ENCODE data around the gene UBE4A.
A peak's percentile ranks its signal among the peaks of the same experiment; 100 is the strongest.

Gene UBE4A

DNA sequence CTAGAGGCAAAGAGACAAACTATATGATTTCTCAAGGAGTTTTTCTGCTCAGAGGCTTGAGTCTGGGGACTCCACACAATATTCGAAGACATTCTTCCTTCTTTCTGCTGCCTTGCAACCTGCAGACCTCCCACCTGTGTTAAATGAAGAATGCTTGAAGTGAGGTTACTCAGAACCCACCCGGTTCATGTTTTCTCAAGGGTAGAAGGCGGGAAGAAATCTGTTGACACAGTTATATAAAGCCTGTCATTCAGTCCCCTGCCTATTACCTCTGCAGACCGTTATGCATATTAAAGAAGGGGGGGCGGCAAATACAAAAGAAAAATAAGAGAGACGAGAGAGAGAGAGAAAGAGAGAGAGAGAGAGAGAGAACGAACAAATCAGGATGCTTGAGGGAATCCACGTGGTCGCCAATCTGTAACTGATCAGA is 74.7 kb downstream of the UBE4A start:
- H3K9me3 ChIP-seq (ENCODE audit: insufficient read depth, low read depth, low read length) = no peaks in the 10 kb centered on the region
- peak overlapping the region; percentile 98; the same call in 1 of the 2 replicates for H3K9ac ChIP-seq (ENCODE audit: low read depth, low read length)
- peak overlapping the region; percentile 93 for H3K4me3 ChIP-seq (ENCODE audit: low read length)
- peaks cover under 1% of the 10 kb centered on the region; the same call in 1 of the 2 replicates for H3K4me1 ChIP-seq (ENCODE audit: insufficient read depth, low read length)
- peaks cover 2% of the 10 kb centered on the region; the same call in 1 of the 2 replicates for H3K36me3 ChIP-seq (ENCODE audit: insufficient read depth, low read depth, low read length)
- H3K27me3 ChIP-seq (ENCODE audit: insufficient read depth, low read length) = 0 out of 2 replicates have a peak, but pooled peaks cover 7% of the 10 kb centered on the region
- no peak overlapping the region for H3K27ac ChIP-seq (ENCODE audit: low read length)

DNA sequence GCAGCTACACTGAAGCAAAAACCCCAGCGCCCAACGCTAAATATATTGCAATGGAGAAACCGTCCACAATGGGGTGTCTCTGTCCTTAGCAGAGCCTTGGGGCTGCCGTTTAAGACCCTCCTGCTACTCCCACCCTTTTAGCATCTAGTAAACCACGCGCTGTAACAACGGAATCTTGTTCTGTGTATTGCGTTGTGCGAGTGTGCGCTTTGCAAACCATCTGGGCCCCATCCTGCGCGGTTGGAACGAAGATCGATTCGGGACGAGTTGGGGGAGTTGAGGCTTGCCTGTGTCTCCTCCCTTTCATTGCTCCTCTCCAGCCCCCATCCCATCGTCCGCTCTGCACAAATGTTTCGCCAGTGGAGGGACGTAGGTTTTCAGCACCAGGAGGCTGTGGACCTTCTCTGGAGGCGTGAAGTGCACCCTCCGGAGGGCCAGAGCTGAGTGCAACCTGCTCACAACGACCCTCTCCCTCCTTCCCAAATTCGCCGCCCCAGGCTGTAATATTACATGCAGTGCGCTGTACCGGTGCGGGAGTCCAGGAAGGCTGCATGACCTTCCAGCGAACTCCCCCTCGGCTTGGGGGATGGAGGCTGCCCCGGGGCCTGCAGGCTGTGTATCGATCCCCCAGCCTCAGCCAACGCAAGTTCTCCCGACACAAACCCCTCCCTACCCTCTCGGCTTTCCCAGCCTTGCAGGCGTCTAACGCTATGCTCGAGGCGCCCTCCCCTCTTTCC is 75.3 kb downstream of the UBE4A start:
- H3K4me3 ChIP-seq (ENCODE audit: low read length) = peak overlapping the region; percentile 93
- H3K9me3 ChIP-seq (ENCODE audit: insufficient read depth, low read depth, low read length) = no peaks in the 10 kb centered on the region
- H3K9ac ChIP-seq (ENCODE audit: low read depth, low read length) = peak overlapping the region; percentile 98; the same call in 1 of the 2 replicates
- H3K27me3 ChIP-seq (ENCODE audit: insufficient read depth, low read length) = 0 out of 2 replicates have a peak, but pooled peaks cover 7% of the 10 kb centered on the region
- H3K27ac ChIP-seq (ENCODE audit: low read length) = peak overlapping the region; percentile 94
- H3K36me3 ChIP-seq (ENCODE audit: insufficient read depth, low read depth, low read length) = peaks cover 7% of the 10 kb centered on the region; the same call in 1 of the 2 replicates
- H3K4me1 ChIP-seq (ENCODE audit: insufficient read depth, low read length) = peaks cover 6% of the 10 kb centered on the region; the same call in 1 of the 2 replicates

DNA sequence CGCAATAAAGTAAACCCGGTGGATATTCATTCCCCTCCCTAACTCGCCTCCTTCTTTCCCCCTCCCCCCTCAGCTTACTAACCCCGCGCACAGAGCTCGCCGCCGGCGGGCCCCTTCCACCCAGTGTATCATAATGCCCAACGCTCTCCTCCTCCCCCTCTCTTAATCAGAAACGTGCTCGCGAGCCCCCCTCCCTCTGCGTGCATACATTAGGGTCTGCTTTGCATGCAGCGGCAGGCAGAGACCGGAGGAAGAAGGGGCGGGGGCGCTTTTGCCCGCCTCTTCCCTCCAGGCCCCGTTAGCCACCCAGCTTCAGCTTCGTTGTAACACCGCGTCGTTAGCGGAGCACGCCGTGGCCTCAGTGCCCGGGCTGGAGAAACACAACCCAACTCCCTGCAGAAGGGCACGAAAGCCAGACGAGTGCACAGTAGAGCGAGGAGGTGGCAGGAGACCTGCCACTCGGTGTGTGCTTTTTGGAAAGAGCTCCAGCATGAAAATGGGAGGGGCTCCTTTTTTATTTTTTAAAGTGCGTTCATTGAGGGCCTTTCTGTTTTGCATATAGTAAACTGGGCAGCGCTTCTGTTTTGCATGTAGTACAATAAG is 76.0 kb downstream of the UBE4A start:
- peaks cover 14% of the 10 kb centered on the region; the same call in 1 of the 2 replicates for H3K36me3 ChIP-seq (ENCODE audit: insufficient read depth, low read depth, low read length)
- peaks cover 13% of the 10 kb centered on the region; the same call in 1 of the 2 replicates for H3K4me1 ChIP-seq (ENCODE audit: insufficient read depth, low read length)
- no peaks in the 10 kb centered on the region for H3K9me3 ChIP-seq (ENCODE audit: insufficient read depth, low read depth, low read length)
- 0 out of 2 replicates have a peak, but pooled peaks cover 7% of the 10 kb centered on the region for H3K27me3 ChIP-seq (ENCODE audit: insufficient read depth, low read length)
- H3K27ac ChIP-seq (ENCODE audit: low read length) = peak overlapping the region; percentile 94
- peak overlapping the region; percentile 98 for H3K9ac ChIP-seq (ENCODE audit: low read depth, low read length)
- peak overlapping the region; percentile 93 for H3K4me3 ChIP-seq (ENCODE audit: low read length)

DNA sequence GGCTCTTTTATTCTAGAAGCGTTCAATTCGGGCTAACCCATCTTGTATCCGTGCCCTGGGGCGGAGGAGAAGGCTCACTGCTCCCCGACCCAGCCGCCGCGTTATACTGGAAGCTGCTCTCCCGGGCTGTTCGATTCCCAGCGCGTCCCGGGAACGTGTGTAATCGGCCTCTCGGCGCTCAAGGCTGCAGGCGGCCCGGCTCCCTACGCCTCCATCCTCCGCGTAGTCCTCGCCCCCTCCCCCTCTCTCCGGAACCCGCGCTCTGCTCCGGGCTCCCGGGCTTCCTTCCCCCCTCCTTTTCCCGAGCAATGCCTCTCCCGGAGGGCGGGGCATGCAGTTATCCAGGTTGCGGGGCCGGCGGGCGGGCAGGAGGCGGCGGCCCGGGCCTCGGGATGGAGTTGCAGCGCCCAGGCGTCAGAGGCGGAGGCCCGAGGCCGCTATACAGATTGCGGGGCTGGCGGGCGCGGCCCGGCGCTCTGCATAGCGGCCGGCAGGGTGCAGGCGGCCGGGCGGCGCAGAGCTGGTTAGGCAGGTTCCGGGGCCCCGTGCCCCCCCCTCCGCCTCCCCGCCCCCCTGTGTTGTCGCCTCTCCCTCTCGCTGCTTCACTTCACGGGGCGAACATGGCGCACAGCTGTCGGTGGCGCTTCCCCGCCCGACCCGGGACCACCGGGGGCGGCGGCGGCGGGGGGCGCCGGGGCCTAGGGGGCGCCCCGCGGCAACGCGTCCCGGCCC is 76.7 kb downstream of the UBE4A start, which contains the start of gene KMT2A:
KMT2A (plus strand) TSS at position 600 of the 732 bp plus-strand sequence; CDS start at position 621, 21 bp downstream.
- H3K4me1 ChIP-seq (ENCODE audit: insufficient read depth, low read length) = peaks cover 13% of the 10 kb centered on the region; the same call in 1 of the 2 replicates
- 0 out of 2 replicates have a peak, but pooled peaks cover 7% of the 10 kb centered on the region for H3K27me3 ChIP-seq (ENCODE audit: insufficient read depth, low read length)
- no peaks in the 10 kb centered on the region for H3K9me3 ChIP-seq (ENCODE audit: insufficient read depth, low read depth, low read length)
- H3K36me3 ChIP-seq (ENCODE audit: insufficient read depth, low read depth, low read length) = peaks cover 21% of the 10 kb centered on the region; the same call in 1 of the 2 replicates
- H3K4me3 ChIP-seq (ENCODE audit: low read length) = peak within 1 kb of the TSS; percentile 93
- peak within 1 kb of the TSS; percentile 94 for H3K27ac ChIP-seq (ENCODE audit: low read length)
- peak within 1 kb of the TSS; percentile 98 for H3K9ac ChIP-seq (ENCODE audit: low read depth, low read length)

DNA sequence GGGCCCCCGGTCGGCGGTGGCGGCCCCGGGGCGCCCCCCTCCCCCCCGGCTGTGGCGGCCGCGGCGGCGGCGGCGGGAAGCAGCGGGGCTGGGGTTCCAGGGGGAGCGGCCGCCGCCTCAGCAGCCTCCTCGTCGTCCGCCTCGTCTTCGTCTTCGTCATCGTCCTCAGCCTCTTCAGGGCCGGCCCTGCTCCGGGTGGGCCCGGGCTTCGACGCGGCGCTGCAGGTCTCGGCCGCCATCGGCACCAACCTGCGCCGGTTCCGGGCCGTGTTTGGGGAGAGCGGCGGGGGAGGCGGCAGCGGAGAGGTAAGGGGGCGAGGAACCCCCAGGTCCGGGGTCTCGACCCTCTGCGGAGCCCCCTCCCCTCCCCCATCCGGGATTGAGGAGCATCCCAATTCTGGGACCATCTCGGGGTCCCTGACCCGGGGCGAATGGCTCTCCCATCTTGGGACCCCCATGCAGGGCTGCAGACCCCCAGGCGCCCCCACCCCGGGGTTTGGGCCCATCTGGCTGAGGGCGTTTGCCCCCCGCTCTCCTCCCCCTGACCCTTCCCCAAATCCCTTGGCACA is 77.3 kb downstream of the UBE4A start:
- peak overlapping the region; percentile 93 for H3K4me3 ChIP-seq (ENCODE audit: low read length)
- peaks cover 26% of the 10 kb centered on the region; the same call in 1 of the 2 replicates for H3K36me3 ChIP-seq (ENCODE audit: insufficient read depth, low read depth, low read length)
- H3K9me3 ChIP-seq (ENCODE audit: insufficient read depth, low read depth, low read length) = no peaks in the 10 kb centered on the region
- H3K27ac ChIP-seq (ENCODE audit: low read length) = no peak overlapping the region
- H3K27me3 ChIP-seq (ENCODE audit: insufficient read depth, low read length) = 0 out of 2 replicates have a peak, but pooled peaks cover 7% of the 10 kb centered on the region
- H3K4me1 ChIP-seq (ENCODE audit: insufficient read depth, low read length) = peaks cover 20% of the 10 kb centered on the region
- peak overlapping the region; percentile 89; the same call in 1 of the 2 replicates for H3K9ac ChIP-seq (ENCODE audit: low read depth, low read length)

DNA sequence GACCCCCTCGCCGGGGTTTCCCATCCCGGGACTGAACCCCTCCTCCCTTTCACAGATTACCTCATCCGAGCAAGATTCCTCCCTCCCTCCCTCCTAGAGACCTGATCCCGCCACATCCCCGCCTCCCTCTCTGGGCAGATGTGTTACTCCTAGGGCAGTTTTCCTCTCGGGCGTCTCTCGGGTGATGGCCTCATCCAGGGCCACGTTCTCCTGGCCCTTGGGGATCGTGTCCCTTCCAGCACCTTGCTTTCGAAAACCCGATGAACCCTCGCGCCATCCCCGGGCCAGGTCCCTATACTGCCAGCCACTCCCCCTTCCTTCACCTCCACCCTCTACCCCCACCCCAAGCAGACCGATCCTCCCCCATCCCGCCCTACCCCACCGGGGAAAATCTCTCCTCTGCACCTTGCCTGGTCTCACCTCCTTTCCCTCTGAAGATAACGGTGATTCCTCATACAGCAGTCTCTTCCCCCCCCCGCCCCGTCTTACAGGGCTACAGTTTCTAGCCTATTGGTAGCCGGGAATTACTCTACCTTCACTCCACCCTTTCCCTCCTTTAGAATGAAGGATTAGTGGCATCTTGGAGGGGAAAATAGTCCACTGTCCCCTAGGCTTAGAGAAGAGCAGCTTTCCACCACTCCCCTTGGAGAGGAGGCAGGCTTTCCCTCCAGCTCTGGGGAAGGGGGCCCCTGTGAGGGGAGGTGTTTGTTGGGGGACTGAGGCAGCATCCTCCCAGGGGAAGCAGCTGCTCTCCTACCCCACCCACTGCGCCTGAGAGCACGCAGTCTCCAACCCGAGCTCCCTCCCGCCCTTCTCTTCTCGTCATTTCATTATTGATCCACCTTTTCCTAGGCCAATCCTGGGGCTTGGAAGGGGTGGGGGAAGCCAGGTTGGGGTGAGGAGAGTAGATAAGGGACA is 78.1 kb downstream of the UBE4A start:
- Histone ChIP-seq H3K4me3 (ENCODE audit: low read length) (peak overlapping the region; percentile 93), H3K9ac (ENCODE audit: low read depth, low read length) (peak overlapping the region; percentile 89; the same call in 1 of the 2 replicates), H3K4me1 (ENCODE audit: insufficient read depth, low read length) (peaks cover 27% of the 10 kb centered on the region), H3K27me3 (ENCODE audit: insufficient read depth, low read length) (0 out of 2 replicates have a peak, but pooled peaks cover 7% of the 10 kb centered on the region), H3K36me3 (ENCODE audit: insufficient read depth, low read depth, low read length) (peaks cover 27% of the 10 kb centered on the region; the same call in 1 of the 2 replicates), H3K27ac (ENCODE audit: low read length) (no peak overlapping the region), H3K9me3 (ENCODE audit: insufficient read depth, low read depth, low read length) (no peaks in the 10 kb centered on the region)

DNA sequence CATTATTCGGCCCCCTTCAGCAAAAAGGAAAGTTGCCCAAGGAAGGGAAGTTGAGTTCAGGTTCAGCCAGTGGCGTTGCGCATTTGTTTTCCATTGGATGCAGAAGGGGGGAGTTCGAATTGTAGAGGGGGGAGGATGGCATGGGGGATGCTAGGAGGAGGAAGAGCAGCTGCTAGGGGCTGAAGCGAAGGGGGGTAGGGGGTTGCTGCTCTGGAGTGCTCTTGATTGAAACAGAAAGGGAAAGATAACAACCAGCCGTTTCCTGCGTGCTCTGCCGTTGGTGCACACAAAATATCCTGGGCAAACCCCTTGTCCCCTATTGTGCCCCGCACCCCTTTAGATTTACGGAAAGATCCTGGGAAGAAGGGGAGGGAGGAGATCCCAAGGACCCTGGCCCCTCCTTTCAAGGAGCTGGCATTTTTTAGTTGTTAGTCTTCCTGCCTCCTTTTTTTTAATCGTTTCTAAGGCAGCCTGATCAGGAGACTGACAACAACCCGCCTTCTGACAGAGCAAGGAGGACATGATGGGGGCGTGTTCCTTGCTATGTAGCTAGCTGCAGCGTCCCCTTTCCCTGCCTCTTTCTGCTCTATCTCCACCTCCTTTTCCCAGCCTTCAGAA is 79.0 kb downstream of the UBE4A start:
- Histone ChIP-seq H3K27ac (ENCODE audit: low read length) (no peak overlapping the region), H3K27me3 (ENCODE audit: insufficient read depth, low read length) (0 out of 2 replicates have a peak, but pooled peaks cover 7% of the 10 kb centered on the region), H3K4me3 (ENCODE audit: low read length) (peak overlapping the region; percentile 93), H3K9me3 (ENCODE audit: insufficient read depth, low read depth, low read length) (no peaks in the 10 kb centered on the region), H3K36me3 (ENCODE audit: insufficient read depth, low read depth, low read length) (peaks cover 34% of the 10 kb centered on the region; the same call in 1 of the 2 replicates), H3K9ac (ENCODE audit: low read depth, low read length) (peak overlapping the region; percentile 89; the same call in 1 of the 2 replicates), H3K4me1 (ENCODE audit: insufficient read depth, low read length) (peaks cover 34% of the 10 kb centered on the region)

DNA sequence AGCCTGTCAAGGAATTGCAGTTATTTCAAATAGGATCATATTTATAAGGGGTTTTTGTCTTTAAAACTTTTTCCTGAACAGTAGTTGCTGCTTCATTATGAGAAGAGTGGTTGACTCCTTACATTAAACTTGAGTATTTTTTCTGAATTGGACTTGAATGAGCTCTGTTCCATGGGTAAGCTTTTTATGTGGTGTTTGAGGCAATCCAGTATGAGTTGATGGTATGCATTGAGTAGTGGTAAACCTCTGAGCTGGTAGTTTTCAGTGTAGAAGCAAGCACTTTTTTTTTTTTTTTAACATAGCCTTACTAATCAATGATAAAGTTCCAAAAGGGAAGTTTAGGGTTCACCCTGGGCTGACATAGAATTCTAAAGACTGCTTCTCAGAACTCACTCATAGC is 80.2 kb downstream of the UBE4A start:
- H3K27me3 ChIP-seq (ENCODE audit: insufficient read depth, low read length) = no peaks in the 10 kb centered on the region
- no peak overlapping the region for H3K9ac ChIP-seq (ENCODE audit: low read depth, low read length)
- no peak overlapping the region for H3K27ac ChIP-seq (ENCODE audit: low read length)
- no peak overlapping the region for H3K4me3 ChIP-seq (ENCODE audit: low read length)
- peaks cover 38% of the 10 kb centered on the region; the same call in 1 of the 2 replicates for H3K36me3 ChIP-seq (ENCODE audit: insufficient read depth, low read depth, low read length)
- H3K4me1 ChIP-seq (ENCODE audit: insufficient read depth, low read length) = peaks cover 34% of the 10 kb centered on the region
- H3K9me3 ChIP-seq (ENCODE audit: insufficient read depth, low read depth, low read length) = no peaks in the 10 kb centered on the region

DNA sequence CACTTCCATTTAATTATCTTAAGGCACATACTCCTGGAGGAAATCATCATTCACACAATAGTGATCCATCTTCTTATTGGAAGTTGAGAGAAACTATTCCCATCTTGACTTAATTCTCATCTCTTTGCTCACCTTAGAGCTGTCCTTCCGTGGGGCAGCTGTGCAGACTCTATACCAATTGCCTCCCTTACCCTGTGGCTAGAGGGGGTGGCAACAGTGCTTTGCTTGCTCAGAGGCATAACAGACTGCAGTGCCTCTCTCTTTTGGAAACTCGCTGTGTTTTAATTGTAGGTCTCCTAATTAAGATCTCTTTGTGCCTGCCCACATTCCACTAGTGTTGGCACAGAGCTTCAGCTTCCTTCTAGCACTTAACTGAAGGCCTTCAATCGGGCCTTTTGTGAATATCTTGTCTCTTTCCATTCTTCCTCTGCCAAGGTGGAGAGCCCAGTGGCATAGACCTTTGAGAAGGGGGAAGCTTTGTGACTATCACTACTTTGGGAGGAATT is 82.4 kb downstream of the UBE4A start:
- H3K27me3 ChIP-seq (ENCODE audit: insufficient read depth, low read length) = no peaks in the 10 kb centered on the region
- H3K9me3 ChIP-seq (ENCODE audit: insufficient read depth, low read depth, low read length) = no peaks in the 10 kb centered on the region
- H3K9ac ChIP-seq (ENCODE audit: low read depth, low read length) = no peak overlapping the region
- H3K4me3 ChIP-seq (ENCODE audit: low read length) = peak overlapping the region; percentile 32; the same call in 1 of the 2 replicates
- H3K27ac ChIP-seq (ENCODE audit: low read length) = no peak overlapping the region
- H3K4me1 ChIP-seq (ENCODE audit: insufficient read depth, low read length) = peaks cover 34% of the 10 kb centered on the region
- peaks cover 47% of the 10 kb centered on the region; the same call in 1 of the 2 replicates for H3K36me3 ChIP-seq (ENCODE audit: insufficient read depth, low read depth, low read length)
